ENCODE data around the gene SDHAF1. TPM values are rescaled to one million over a fixed set of nuclear protein-coding genes. Genes with fewer than 3 reads are reported as not detected.

The SDHAF1 gene
- total and polyA plus RNA-seq, 2 donors (not counting 3 experiments of a cell fraction or from before 2014, with no cell fraction given) = 10.3 to 16.2 TPM

- Histone ChIP-seq H3K27me3 (ENCODE audit: control insufficient read depth in 2 of 2, insufficient read depth in 2 of 2, low read length in 2 of 2) (peaks cover 21 to 27% of the 10 kb centered on the region in 2 experiments), H2AFZ (ENCODE audit: low read depth, low read length) (no peak overlapping the region), H3K9ac (replicated peaks; ENCODE audit: extremely low read depth, insufficient read depth, low read length) (no peak overlapping the region), H3K36me3 (ENCODE audit: control insufficient read depth in 2 of 2, extremely low read depth in 1 of 2, insufficient read depth in 2 of 2, low read length in 2 of 2) (no peaks in the 10 kb centered on the region), H3K9me1 (replicated peaks; ENCODE audit: control insufficient read depth, extremely low read depth, insufficient read depth, low read length) (no peaks in the 10 kb centered on the region), H3K4me3 (replicated peaks in 1 of 3; ENCODE audit: insufficient read depth in 1 of 3, low read depth in 1 of 3, low read length in 3 of 3) (no peak overlapping the region), H3K27ac (ENCODE audit: insufficient read depth, low read depth, low read length) (no peak overlapping the region), H3K4me2 (ENCODE audit: insufficient read depth, low read length) (no peak overlapping the region), H3K79me2 (ENCODE audit: control insufficient read depth, insufficient read depth, low read length) (no peaks in the 10 kb centered on the region), H3K9me3 (replicated peaks; ENCODE audit: control insufficient read depth, insufficient read depth, low read length) (no peaks in the 10 kb centered on the region), H3K4me1 (ENCODE audit: control insufficient read depth, extremely low read depth, insufficient read depth, low read length) (no peaks in the 10 kb centered on the region), H4K20me1 (replicated peaks; ENCODE audit: control insufficient read depth, extremely low read depth, insufficient read depth, low read length) (no peaks in the 10 kb centered on the region)
- ChIA-PET CTCF (no interaction called here), POLR2A (no interaction called here)
- DNase-seq (ENCODE audit: low read depth, low spot score) (no peak), FAIRE-seq (no peak)
- intact Hi-C loops (cut with micrococcal nuclease) (no loop called here), dilution Hi-C loops (cut with MboI; ENCODE audit: extremely low pct_ligation_motif_present, low sequenced_read_pairs) (no loop called here)
- TF ChIP-seq POLR2AphosphoS5 (IDR thresholded peaks at IDR 0.05; ENCODE audit: insufficient read depth, low read depth, low read length) (no peak), POLR2A (IDR thresholded peaks at IDR 0.05; ENCODE audit: low read depth, low read length) (no peak), JUN (IDR thresholded peaks at IDR 0.05; ENCODE audit: borderline replicate concordance, insufficient read depth, insufficient read length, low read depth) (no peak), GATA2 (IDR thresholded peaks at IDR 0.05; ENCODE audit: insufficient read depth, insufficient read length, low read depth, low read length) (no peak), MYC (IDR thresholded peaks at IDR 0.05; ENCODE audit: low read depth, low read length) (no peak)
- TF ChIP-seq, protein P1, sequence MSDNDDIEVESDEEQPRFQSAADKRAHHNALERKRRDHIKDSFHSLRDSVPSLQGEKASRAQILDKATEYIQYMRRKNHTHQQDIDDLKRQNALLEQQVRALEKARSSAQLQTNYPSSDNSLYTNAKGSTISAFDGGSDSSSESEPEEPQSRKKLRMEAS (IDR thresholded peaks at IDR 0.05; ENCODE audit: insufficient read depth, insufficient read length) = no peak
- TF ChIP-seq, protein P2, sequence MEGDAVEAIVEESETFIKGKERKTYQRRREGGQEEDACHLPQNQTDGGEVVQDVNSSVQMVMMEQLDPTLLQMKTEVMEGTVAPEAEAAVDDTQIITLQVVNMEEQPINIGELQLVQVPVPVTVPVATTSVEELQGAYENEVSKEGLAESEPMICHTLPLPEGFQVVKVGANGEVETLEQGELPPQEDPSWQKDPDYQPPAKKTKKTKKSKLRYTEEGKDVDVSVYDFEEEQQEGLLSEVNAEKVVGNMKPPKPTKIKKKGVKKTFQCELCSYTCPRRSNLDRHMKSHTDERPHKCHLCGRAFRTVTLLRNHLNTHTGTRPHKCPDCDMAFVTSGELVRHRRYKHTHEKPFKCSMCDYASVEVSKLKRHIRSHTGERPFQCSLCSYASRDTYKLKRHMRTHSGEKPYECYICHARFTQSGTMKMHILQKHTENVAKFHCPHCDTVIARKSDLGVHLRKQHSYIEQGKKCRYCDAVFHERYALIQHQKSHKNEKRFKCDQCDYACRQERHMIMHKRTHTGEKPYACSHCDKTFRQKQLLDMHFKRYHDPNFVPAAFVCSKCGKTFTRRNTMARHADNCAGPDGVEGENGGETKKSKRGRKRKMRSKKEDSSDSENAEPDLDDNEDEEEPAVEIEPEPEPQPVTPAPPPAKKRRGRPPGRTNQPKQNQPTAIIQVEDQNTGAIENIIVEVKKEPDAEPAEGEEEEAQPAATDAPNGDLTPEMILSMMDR (IDR thresholded peaks at IDR 0.05; ENCODE audit: extremely low read depth in 1 of 2, insufficient read depth in 1 of 2, low read depth in 1 of 2, low read length in 2 of 2) = no peak
- no TSS peak for BruUV-seq (replicated peaks)
Observed at GRCh38 chr19:35959968-35960320, 35.0 kb upstream of the SDHAF1 start.
